Progenitor cell of endocrine pancreas (in vitro differentiated cells): ENCODE data around the gene S100A7A. TPM values are rescaled to one million over a fixed set of nuclear protein-coding genes. Genes with fewer than 3 reads are reported as not detected.

Source experiments
- DNase-seq: peaks from one replicate; pipeline ENCODE4 v3.0.0; 2021; ENCODE audit warnings: low spot score; ENCODE audit not compliant: unreplicated experiment
- H3K27ac Mint-ChIP-seq: 2 replicates; pipeline ENCODE4 v1.8.0; 2021; ENCODE audit warnings: mild to moderate bottlenecking, moderate library complexity, mixed read lengths
- H3K27me3 Mint-ChIP-seq: 2 replicates; pipeline ENCODE4 v1.8.0; 2021; ENCODE audit warnings: mixed read lengths
- H3K36me3 Mint-ChIP-seq: 2 replicates; pipeline ENCODE4 v1.8.0; 2022; ENCODE audit warnings: mixed read lengths; ENCODE audit not compliant: insufficient read depth
- H3K4me1 Mint-ChIP-seq: 2 replicates; pipeline ENCODE4 v1.8.0; 2021; ENCODE audit warnings: low read depth, mixed read lengths
- H3K4me3 Mint-ChIP-seq: 2 replicates; pipeline ENCODE4 v1.8.0; 2021; ENCODE audit warnings: low read depth, mild to moderate bottlenecking, moderate library complexity, mixed read lengths
- H3K9me3 Mint-ChIP-seq: 2 replicates; pipeline ENCODE4 v1.8.0; 2021; ENCODE audit warnings: low read depth, mixed read lengths
- CTCF ChIP-seq: fragments of 200-600 bp; sonication (generic); IDR thresholded peaks from one replicate; pipeline ENCODE4 v1.5.0; 2021; ENCODE audit warnings: antibody characterized with exemption, mild to moderate bottlenecking; ENCODE audit not compliant: unreplicated experiment
- total RNA-seq: library from RNA; stranded (reverse); gene quantifications from 2 replicates; pipeline ENCODE4 v1.2.1, GENCODE V29; 2021

S100A7A gene
- total RNA-seq, 1 donor from 2014 or later = not detected

- H3K9me3 Mint-ChIP-seq = peaks cover 2% of the 10 kb centered on the region
- no peaks in the 10 kb centered on the region for H3K4me1 Mint-ChIP-seq
- TF ChIP-seq CTCF = peak; percentile 78
- H3K27ac Mint-ChIP-seq = no peak overlapping the region
- peak; percentile 42 for DNase-seq
- peaks cover 45% of the 10 kb centered on the region for H3K27me3 Mint-ChIP-seq
- no peak overlapping the region for H3K4me3 Mint-ChIP-seq
- H3K36me3 Mint-ChIP-seq = no peaks in the 10 kb centered on the region
These were observed 49.7 kb downstream of the S100A7A start for GRCh38 chr1:153465811-153466636.

- Mint-ChIP-seq H3K27ac (no peak overlapping the region), H3K9me3 (peaks cover 2% of the 10 kb centered on the region), H3K4me1 (no peaks in the 10 kb centered on the region), H3K4me3 (no peak overlapping the region), H3K36me3 (no peaks in the 10 kb centered on the region), H3K27me3 (peaks cover 42% of the 10 kb centered on the region)
- no peak for DNase-seq
- TF ChIP-seq CTCF = no peak
These were observed 50.6 kb downstream of the S100A7A start for GRCh38 chr1:153466908-153467307.

GRCh38 chr1:153470707-153471106 lies 54.4 kb downstream of the S100A7A start:
- Mint-ChIP-seq H3K27ac (no peak overlapping the region), H3K36me3 (no peaks in the 10 kb centered on the region), H3K27me3 (peaks cover 26% of the 10 kb centered on the region), H3K4me3 (no peak overlapping the region), H3K4me1 (no peaks in the 10 kb centered on the region), H3K9me3 (peaks cover 12% of the 10 kb centered on the region)
- no peak for DNase-seq
- TF ChIP-seq CTCF = no peak

Other genes with a start within 250 kb of the S100A7A start
- not detected in 2 replicates for gene LELP1, start 213.1 kb upstream of the S100A7A start, total RNA-seq
- not detected in 2 replicates for gene PRR9, start 198.9 kb upstream of the S100A7A start, total RNA-seq
- not detected in 2 replicates for gene LORICRIN, start 156.8 kb upstream of the S100A7A start, total RNA-seq
- not detected in 2 replicates for gene PGLYRP3, start 103.6 kb upstream of the S100A7A start, total RNA-seq
- gene PGLYRP4, start 67.7 kb upstream of the S100A7A start, total RNA-seq = not detected in 2 replicates
- 0.91 and 0.95 TPM in 2 replicates for gene S100A9, start 58.7 kb upstream of the S100A7A start, total RNA-seq
- not detected in 2 replicates for gene S100A12, start 40.9 kb upstream of the S100A7A start, total RNA-seq
- not detected in 2 replicates for gene S100A8, start 25.4 kb upstream of the S100A7A start, total RNA-seq
- not detected in 2 replicates for gene S100A7, start 44.1 kb downstream of the S100A7A start, total RNA-seq
- 12.5 and 14.8 TPM in 2 replicates for gene S100A6, start 119.5 kb downstream of the S100A7A start, total RNA-seq
- gene S100A5, start 124.4 kb downstream of the S100A7A start, total RNA-seq = not detected in 2 replicates
- gene S100A4, start 129.3 kb downstream of the S100A7A start, total RNA-seq = 7.6 and 11.1 TPM in 2 replicates
- gene S100A3, start 132.7 kb downstream of the S100A7A start, total RNA-seq = 0.46 and 1.5 TPM in 2 replicates
- 0.36 and 1.6 TPM in 2 replicates for gene S100A2, start 149.3 kb downstream of the S100A7A start, total RNA-seq
- 46.8 and 50.2 TPM in 2 replicates for gene S100A16, start 196.6 kb downstream of the S100A7A start, total RNA-seq
- 1.4 and 2.8 TPM in 2 replicates for gene S100A14, start 199.8 kb downstream of the S100A7A start, total RNA-seq
- 63.6 and 67.5 TPM in 2 replicates for gene S100A13, start 211.0 kb downstream of the S100A7A start, total RNA-seq
- 0.80 TPM in 1 of 2 replicates, not detected in the other for gene S100A1, start 211.9 kb downstream of the S100A7A start, total RNA-seq
- gene CHTOP, start 217.5 kb downstream of the S100A7A start, total RNA-seq = 128 and 129 TPM in 2 replicates
- 38.0 and 42.3 TPM in 2 replicates for gene SNAPIN, start 242.2 kb downstream of the S100A7A start, total RNA-seq